Ovary (tissue), 9 donors: ENCODE results near the gene RAPGEF4. TPM values are rescaled to one million over a fixed set of nuclear protein-coding genes. Genes with fewer than 3 reads are reported as not detected.

ENCODE experiments used
- DNase-seq, 5 donors: peaks; one replicate each; pipeline ENCODE4 v3.0.0-alpha.2; 2019 to 2020
- H3K27ac ChIP-seq, 2 donors: fragments of 200-600 bp; one replicate each; pipeline versions ENCODE4 v1.5.1 to v1.8.0; 2019 to 2022
- H3K27me3 ChIP-seq: fragments of 200-600 bp; one replicate; pipeline ENCODE4 v1.8.0; 2022
- H3K36me3 ChIP-seq: fragments of 200-600 bp; sonication (generic); one replicate; pipeline ENCODE4 v1.5.1; 2019
- H3K4me1 ChIP-seq: one replicate; pipeline ENCODE4 v1.8.1; 2013; ENCODE audit warnings: mild to moderate bottlenecking, moderate library complexity; ENCODE audit not compliant: insufficient read depth
- H3K4me3 ChIP-seq: fragments of 200-600 bp; sonication (generic); one replicate; pipeline ENCODE4 v1.5.1; 2017
- H3K9me3 ChIP-seq, 2 donors: fragments of 200-600 bp in 1 of 2; sonication (generic) in 1 of 2; one replicate each; pipeline versions ENCODE4 v1.5.1 to v1.8.1; 2013 to 2019; ENCODE audit warnings: mild to moderate bottlenecking in 1 of 2, moderate library complexity in 1 of 2
- CTCF ChIP-seq, 3 donors: fragments of 450-650 bp in 2 of 3; fragments of 200-600 bp in 1 of 3; IDR thresholded peaks; one replicate each; pipeline versions ENCODE4 v1.5.1 to v1.8.0; 2016 to 2022; ENCODE audit warnings: antibody characterized with exemption in 3 of 3, mild to moderate bottlenecking in 1 of 3
- EP300 ChIP-seq: sonication (generic); formaldehyde crosslinking; IDR thresholded peaks from one replicate; pipeline ENCODE4 v1.6.1; 2017; ENCODE audit warnings: antibody characterized with exemption
- POLR2A ChIP-seq: fragments of 450-650 bp; IDR thresholded peaks from one replicate; pipeline ENCODE4 v1.6.1; 2017; ENCODE audit warnings: antibody characterized with exemption, mild to moderate bottlenecking, moderate library complexity
- WGBS, 3 donors: extraction: QIAGEN DNeasy Blood & Tissue Kit in 1 of 3; methylation state at CpG; one replicate each; pipeline versions ENCODE4 v1.1.5 to v1.1.7; 2013 to 2017; 5-methylcytosine and 5-hydroxymethylcytosine counted together
- intact Hi-C, 4 donors: fragments of 100-400 bp; cut with DNase I; formaldehyde crosslinking; loops; one replicate each; pipeline versions ENCODE4 v1.11.0 to v1.15.1; 2022 to 2023
- polyA plus RNA-seq, 2 donors: library from polyadenylated mRNA; stranded (reverse); fragments of 200-250 nt in 1 of 2; fragments of 350-450 nt in 1 of 2; fragmentation: Illumina TruSeq in 1 of 2; extraction: RNeasy Lipid Tissue Mini Kit (QIAGEN cat#74804) in 1 of 2; gene quantifications; one replicate each; pipeline ENCODE4 v1.2.3, GENCODE V29; 2013 to 2014
- small RNA-seq: library from RNA; depleted of rRNA; stranded (forward); fragments of <200 nt; gene quantifications from one replicate; pipeline ENCODE3, GENCODE V24; 2016
- total RNA-seq, 7 donors: library from RNA; depleted of rRNA in 2 of 7; stranded (reverse); fragments of >200 nt in 2 of 7; fragmentation: NEBNext Ultra II Directional in 3 of 7; extraction: Animal tissue kit (Norgen Biotek cat#: 25700) in 3 of 7; gene quantifications; one replicate each; pipeline versions ENCODE4 v1.1.0 to v1.2.4, GENCODE V29; 2016 to 2023
- donor health status: DM: no; HTN: no; CAD: no; lungs with moderate emphysema.
- donor health status: DM: no; HTN: no; CAD: no.
- donor health status: Bipolar disorder and iron deficiency.
- donor health status: DM: yes; HTN: yes; CAD: no.
- donor health status: DM: no; HTN: no; CAD: no.
- donor health status: DM: yes; HTN: yes; CAD: no.

RAPGEF4 gene
- total and polyA plus RNA-seq, 9 donors: 6.8 to 24.6 (median 8.3) TPM

- no peak overlapping the region for H3K27ac ChIP-seq
- H3K27me3 ChIP-seq: no peaks in the 10 kb centered on the region
- no peak overlapping the region for H3K4me3 ChIP-seq
- TF ChIP-seq CTCF (IDR thresholded peaks at IDR 0.05) (no peak), POLR2A (no peak), EP300 (no peak)
- intact Hi-C loops: no loop called here
- 75 to 92% (median 90%) methylated on average over 2 of the region's 2 CpGs for WGBS, 3 donors
- H3K9me3 ChIP-seq: no peaks in the 10 kb centered on the region
- H3K36me3 ChIP-seq: no peaks in the 10 kb centered on the region
- peaks cover 1% of the 10 kb centered on the region for H3K4me1 ChIP-seq
- DNase-seq: no peak
Observed at GRCh38 chr2:173099271-173099670, 363.6 kb downstream of the RAPGEF4 start.

DNA sequence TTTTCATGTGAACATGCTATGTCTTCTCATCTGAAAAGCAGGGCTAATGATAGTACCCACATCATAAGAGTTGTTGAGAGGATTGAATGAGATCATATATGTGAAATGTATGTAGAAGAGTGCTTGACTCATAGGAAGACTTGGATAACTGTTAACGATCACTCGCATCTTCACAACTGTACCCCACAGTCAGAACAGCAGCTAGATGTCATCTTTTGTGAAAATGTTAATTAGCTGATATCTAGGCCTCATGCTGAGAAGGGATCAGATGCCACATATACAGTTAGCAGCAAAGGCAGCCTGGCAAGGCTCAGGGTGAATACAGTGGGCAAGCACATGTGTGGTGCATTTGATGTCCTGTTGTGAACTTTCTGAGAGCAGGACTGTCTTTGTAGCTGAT lies 364.2 kb downstream of the RAPGEF4 start:
- H3K4me1 ChIP-seq: peaks cover 1% of the 10 kb centered on the region
- H3K9me3 ChIP-seq: no peaks in the 10 kb centered on the region
- no peaks in the 10 kb centered on the region for H3K27me3 ChIP-seq
- no peak overlapping the region for H3K4me3 ChIP-seq
- 97 to 99% (median 98%) methylated on average over 2 of the region's 2 CpGs for WGBS, 3 donors
- no peaks in the 10 kb centered on the region for H3K36me3 ChIP-seq
- intact Hi-C loops: no loop called here
- DNase-seq: no peak
- H3K27ac ChIP-seq: no peak overlapping the region
- TF ChIP-seq CTCF (IDR thresholded peaks at IDR 0.05) (no peak), POLR2A (no peak), EP300 (no peak)

- no peak for TF ChIP-seq EP300
- no peak for TF ChIP-seq POLR2A
- TF ChIP-seq CTCF (IDR thresholded peaks at IDR 0.05): no peak
- Histone ChIP-seq H3K27me3 (no peaks in the 10 kb centered on the region), H3K36me3 (no peaks in the 10 kb centered on the region), H3K4me1 (peaks cover 2% of the 10 kb centered on the region), H3K27ac (no peak overlapping the region), H3K9me3 (no peaks in the 10 kb centered on the region), H3K4me3 (no peak overlapping the region)
- DNase-seq: no peak
- intact Hi-C loops: no loop called here
- 69 to 79% (median 76%) methylated on average over 3 of the region's 3 CpGs for WGBS, 3 donors
Observed at GRCh38 chr2:173101687-173102086, 366.0 kb downstream of the RAPGEF4 start.

Small RNAs within 50 kb of the gene (small RNA-seq; reads per million reads assigned to genes)
- gene RF01210: not detected

Other genes starting within 250 kb of the RAPGEF4 start
- gene PDK1, start 179.8 kb upstream of the RAPGEF4 start, total RNA-seq: 10 to 100 TPM; 20.0 to 53.0 (median 31.0) TPM
- gene PDK1, start 179.8 kb upstream of the RAPGEF4 start, polyA plus RNA-seq: 10 to 100 TPM in 1 of 2 donors, 1 to 10 TPM in 1; 5.1 to 11.2 TPM